Measurements from ENCODE around the gene CAMSAP3.

Gene CAMSAP3

DNA sequence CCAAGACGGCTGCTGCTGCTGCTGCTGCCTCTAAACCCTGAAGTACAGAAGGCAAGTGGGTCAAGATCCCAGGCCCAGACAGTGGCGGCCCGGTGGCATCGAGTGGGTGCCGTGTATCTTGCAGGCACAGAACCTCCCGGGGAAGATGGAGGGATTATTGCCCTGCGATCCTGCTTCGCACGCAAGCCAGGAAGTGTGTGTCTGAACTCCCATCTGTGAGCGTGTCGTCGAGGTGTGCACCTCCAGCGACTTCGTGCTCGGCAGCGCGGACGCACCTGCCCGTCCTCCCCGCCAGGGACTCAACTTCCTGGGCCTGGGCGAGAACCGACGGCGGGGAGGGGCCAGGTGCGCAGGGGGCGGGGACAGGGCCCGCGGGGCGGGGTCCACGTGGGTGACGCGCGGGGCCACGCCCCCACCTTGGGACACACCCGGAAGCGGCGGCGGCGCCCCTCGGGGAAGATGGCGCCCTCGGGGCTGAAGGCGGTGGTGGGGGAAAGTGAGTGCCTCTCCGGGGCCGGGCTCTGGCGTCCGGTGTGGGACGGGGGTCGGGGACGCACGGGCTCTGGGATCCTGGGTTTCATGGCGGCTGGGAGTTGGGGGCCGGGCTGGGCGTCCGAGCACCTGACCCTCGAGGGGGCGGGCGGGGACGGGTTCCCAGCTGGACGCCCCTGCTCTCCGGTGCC lies 41.2 kb downstream of the CAMSAP3 start, which contains the start of gene STXBP2:
STXBP2 (plus strand) TSS at position 420 of the 683 bp plus-strand sequence; CDS start at position 460, 40 bp downstream.
- Histone ChIP-seq H3K9me3 (ENCODE audit: insufficient read depth, low read length, severe bottlenecking) (peaks cover 5% of the 10 kb centered on the region), H3K36me3 (ENCODE audit: insufficient read depth, low read length) (peaks cover 10% of the 10 kb centered on the region; the same call in 1 of the 2 replicates), H3K4me3 (ENCODE audit: low read depth in 1 of 2, low read length in 2 of 2) (no peak within 1 kb of the TSS), H2AFZ (ENCODE audit: low read depth, low read length) (no peak within 1 kb of the TSS), H3K9ac (ENCODE audit: low read depth, low read length) (no peak within 1 kb of the TSS), H3K27me3 (ENCODE audit: insufficient read depth, low read length, poor library complexity) (no peaks in the 10 kb centered on the region), H3K4me2 (ENCODE audit: insufficient read depth, low read length) (no peak within 1 kb of the TSS), H3K4me1 (ENCODE audit: insufficient read depth, low read length) (peaks cover under 1% of the 10 kb centered on the region; the same call in 1 of the 2 replicates), H3K79me2 (ENCODE audit: insufficient read depth, low read length) (peaks cover 4% of the 10 kb centered on the region; the same call in 1 of the 2 replicates), H4K20me1 (ENCODE audit: insufficient read depth, low read length) (peaks cover 11% of the 10 kb centered on the region; the same call in 1 of the 2 replicates), H3K27ac (ENCODE audit: low read length) (no peak within 1 kb of the TSS)
- no peak for TF ChIP-seq EZH2 (IDR thresholded peaks at IDR 0.05; ENCODE audit: borderline replicate concordance, low read depth, low read length, severe bottlenecking)
- no peak for TF ChIP-seq CTCF (IDR thresholded peaks at IDR 0.05; ENCODE audit: borderline replicate concordance, extremely low read depth, low read length, poor library complexity, severe bottlenecking)
- no peak for DNase-seq
- ATAC-seq (ENCODE audit: insufficient read depth, low read depth), result no peak

- Histone ChIP-seq H2AFZ (ENCODE audit: low read depth, low read length) (no peak overlapping the region), H4K20me1 (ENCODE audit: insufficient read depth, low read length) (peaks cover 6% of the 10 kb centered on the region; the same call in 1 of the 2 replicates), H3K9me3 (ENCODE audit: insufficient read depth, low read length, severe bottlenecking) (peaks cover 5% of the 10 kb centered on the region), H3K36me3 (ENCODE audit: insufficient read depth, low read length) (peaks cover 2% of the 10 kb centered on the region; the same call in 1 of the 2 replicates), H3K9ac (ENCODE audit: low read depth, low read length) (no peak overlapping the region), H3K79me2 (ENCODE audit: insufficient read depth, low read length) (no peaks in the 10 kb centered on the region), H3K27ac (ENCODE audit: low read length) (no peak overlapping the region), H3K4me2 (ENCODE audit: insufficient read depth, low read length) (no peak overlapping the region), H3K4me3 (ENCODE audit: low read depth in 1 of 2, low read length in 2 of 2) (no peak overlapping the region), H3K4me1 (ENCODE audit: insufficient read depth, low read length) (no peaks in the 10 kb centered on the region), H3K27me3 (ENCODE audit: insufficient read depth, low read length, poor library complexity) (no peaks in the 10 kb centered on the region)
- ATAC-seq (ENCODE audit: insufficient read depth, low read depth), result no peak
- TF ChIP-seq CTCF (IDR thresholded peaks at IDR 0.05; ENCODE audit: borderline replicate concordance, extremely low read depth, low read length, poor library complexity, severe bottlenecking) (no peak), EZH2 (IDR thresholded peaks at IDR 0.05; ENCODE audit: borderline replicate concordance, low read depth, low read length, severe bottlenecking) (no peak)
- DNase-seq, result no peak
Observed at GRCh38 chr19:7637374-7638256, 42.0 kb downstream of the CAMSAP3 start.

DNA sequence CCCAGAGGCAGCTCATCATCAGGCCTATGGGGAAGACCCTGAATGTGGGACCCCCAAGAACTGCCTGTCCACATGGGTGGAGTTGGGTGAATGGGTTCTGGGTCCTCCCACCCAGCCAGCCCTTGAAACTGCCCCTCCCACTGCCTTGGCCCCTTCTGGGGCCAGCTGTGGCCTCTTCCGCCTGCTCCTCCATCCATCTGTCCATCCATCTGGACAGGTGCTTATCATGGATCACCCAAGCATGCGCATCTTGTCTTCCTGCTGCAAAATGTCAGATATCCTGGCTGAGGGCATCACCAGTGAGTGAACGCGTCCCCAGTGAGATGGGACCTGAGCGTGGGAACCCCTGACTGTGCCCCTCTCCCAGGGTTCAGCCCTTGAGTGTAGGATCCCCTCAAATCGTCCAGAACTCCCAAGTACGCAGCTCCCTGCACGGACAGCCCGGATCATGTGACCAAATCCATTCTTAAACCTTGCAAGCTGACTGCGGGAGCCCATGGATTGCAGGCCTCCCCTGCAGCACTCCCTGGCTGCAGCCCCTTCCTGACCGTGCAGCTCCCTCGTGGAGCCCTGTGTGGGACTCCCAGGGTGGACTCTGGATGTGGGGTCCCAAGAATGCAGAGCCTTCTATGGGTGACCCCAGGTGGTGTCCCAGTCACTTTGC lies 43.3 kb downstream of the CAMSAP3 start:
- Histone ChIP-seq H3K79me2 (ENCODE audit: insufficient read depth, low read length) (no peaks in the 10 kb centered on the region), H3K27ac (ENCODE audit: low read length) (no peak overlapping the region), H3K4me2 (ENCODE audit: insufficient read depth, low read length) (no peak overlapping the region), H3K27me3 (ENCODE audit: insufficient read depth, low read length, poor library complexity) (no peaks in the 10 kb centered on the region), H3K9me3 (ENCODE audit: insufficient read depth, low read length, severe bottlenecking) (peaks cover 5% of the 10 kb centered on the region), H3K4me3 (ENCODE audit: low read depth in 1 of 2, low read length in 2 of 2) (no peak overlapping the region), H3K4me1 (ENCODE audit: insufficient read depth, low read length) (no peaks in the 10 kb centered on the region), H3K9ac (ENCODE audit: low read depth, low read length) (no peak overlapping the region), H2AFZ (ENCODE audit: low read depth, low read length) (no peak overlapping the region), H4K20me1 (ENCODE audit: insufficient read depth, low read length) (peaks cover 3% of the 10 kb centered on the region; the same call in 1 of the 2 replicates), H3K36me3 (ENCODE audit: insufficient read depth, low read length) (no peaks in the 10 kb centered on the region)
- no peak for DNase-seq
- no peak for TF ChIP-seq CTCF (IDR thresholded peaks at IDR 0.05; ENCODE audit: borderline replicate concordance, extremely low read depth, low read length, poor library complexity, severe bottlenecking)
- TF ChIP-seq EZH2 (IDR thresholded peaks at IDR 0.05; ENCODE audit: borderline replicate concordance, low read depth, low read length, severe bottlenecking), result no peak
- ATAC-seq (ENCODE audit: insufficient read depth, low read depth), result no peak

Data from DND-41 (cell line).